ENCODE data around the gene URI1. TPM values are rescaled to one million over a fixed set of nuclear protein-coding genes. Genes with fewer than 3 reads are reported as not detected.

Gene URI1
- total RNA-seq, 1 donor from 2014 or later, result 63.2 TPM

- TF ChIP-seq CTCF (conservative IDR thresholded peaks at IDR 0.05), result no peak
- no peak overlapping the region for H3K27ac Mint-ChIP-seq
These were observed 18.4 kb upstream of the URI1 start for GRCh38 chr19:29923653-29924052.

GRCh38 chr19:29926031-29926430 lies 16.0 kb upstream of the URI1 start:
- Mint-ChIP-seq H3K27ac (no peak overlapping the region), H3K36me3 (no peaks in the 10 kb centered on the region), H3K9me3 (no peaks in the 10 kb centered on the region), H3K4me3 (no peak overlapping the region), H3K27me3 (peaks cover 9% of the 10 kb centered on the region), H3K4me1 (ENCODE audit: unreplicated experiment) (peaks cover 12% of the 10 kb centered on the region)
- no peak for TF ChIP-seq CTCF (conservative IDR thresholded peaks at IDR 0.05)
- DNase-seq (ENCODE audit: extremely low spot score, unreplicated experiment), result no peak

More at GRCh38 chr19:29923653-29924052, 18.4 kb upstream of the URI1 start:
- no peak for DNase-seq (ENCODE audit: extremely low spot score, unreplicated experiment)
- Mint-ChIP-seq H3K4me1 (ENCODE audit: unreplicated experiment) (peaks cover 12% of the 10 kb centered on the region), H3K4me3 (no peak overlapping the region), H3K9me3 (no peaks in the 10 kb centered on the region), H3K36me3 (no peaks in the 10 kb centered on the region), H3K27me3 (peaks cover 17% of the 10 kb centered on the region)

GRCh38 chr19:29926801-29927200 lies 15.2 kb upstream of the URI1 start:
- Mint-ChIP-seq H3K4me1 (ENCODE audit: unreplicated experiment) (peaks cover 12% of the 10 kb centered on the region), H3K9me3 (no peaks in the 10 kb centered on the region), H3K4me3 (no peak overlapping the region), H3K36me3 (no peaks in the 10 kb centered on the region), H3K27ac (no peak overlapping the region), H3K27me3 (peaks cover 13% of the 10 kb centered on the region)
- no peak for TF ChIP-seq CTCF (conservative IDR thresholded peaks at IDR 0.05)
- peak; percentile 45 for DNase-seq (ENCODE audit: extremely low spot score, unreplicated experiment)

GRCh38 chr19:29927944-29928625 lies 14.0 kb upstream of the URI1 start:
- no peak for TF ChIP-seq CTCF (conservative IDR thresholded peaks at IDR 0.05)
- Mint-ChIP-seq H3K27me3 (peaks cover 13% of the 10 kb centered on the region), H3K36me3 (no peaks in the 10 kb centered on the region), H3K27ac (no peak overlapping the region), H3K4me1 (ENCODE audit: unreplicated experiment) (peaks cover 12% of the 10 kb centered on the region), H3K4me3 (no peak overlapping the region), H3K9me3 (no peaks in the 10 kb centered on the region)
- DNase-seq (ENCODE audit: extremely low spot score, unreplicated experiment), result peak; percentile 47

- no peak for DNase-seq (ENCODE audit: extremely low spot score, unreplicated experiment)
- no peaks in the 10 kb centered on the region for H3K9me3 Mint-ChIP-seq
- no peaks in the 10 kb centered on the region for H3K36me3 Mint-ChIP-seq
- no peak overlapping the region for H3K4me3 Mint-ChIP-seq
- peaks cover 8% of the 10 kb centered on the region for H3K27me3 Mint-ChIP-seq
- H3K27ac Mint-ChIP-seq, result no peak overlapping the region
- no peak for TF ChIP-seq CTCF (conservative IDR thresholded peaks at IDR 0.05)
- peaks cover 12% of the 10 kb centered on the region for H3K4me1 Mint-ChIP-seq (ENCODE audit: unreplicated experiment)
These were observed 13.2 kb upstream of the URI1 start for GRCh38 chr19:29928831-29929230.

Data from type B pancreatic cell (in vitro differentiated cells).